Common myeloid progenitor, CD34-positive (primary cell): ENCODE measurements around the gene PDZD8.
A peak's percentile ranks its signal among the peaks of the same experiment; 100 is the strongest.

Source experiments
- CTCF ChIA-PET: fragments of 350-600 bp; sonication (Branson Sonifier 250); formaldehyde crosslinking; loops from one replicate; lab custom pipeline; 2021; ENCODE audit warnings: antibody characterized with exemption; lab: Charles Lee
- POLR2A ChIA-PET: fragments of 350-600 bp; sonication (Branson Sonifier 250); formaldehyde crosslinking; loops from one replicate; lab custom pipeline; 2021; ENCODE audit warnings: antibody characterized with exemption; lab: Charles Lee
- DNase-seq, 3 donors: peaks; one replicate each; pipeline versions ENCODE4 v3.0.0 to v3.0.0-alpha.2; 2013
- H3K27ac ChIP-seq, 2 experiments: 1 replicate in 1 of 2; 2 replicates in 1 of 2; pipeline ENCODE4 v1.7.0; 2013; ENCODE audit warnings: inconsistent platforms in 2 of 2, low read length in 2 of 2, mild to moderate bottlenecking in 2 of 2, low read depth in 1 of 2, moderate library complexity in 1 of 2; ENCODE audit not compliant: severe bottlenecking in 2 of 2, insufficient read depth in 1 of 2, poor library complexity in 1 of 2
- H3K27me3 ChIP-seq, 5 experiments: replicated peaks in 2 of 5; 1 replicate in 3 of 5; 2 replicates in 2 of 5; pipeline versions ENCODE4 v1.6.1 to v1.7.0; 2013; ENCODE audit warnings: low read length in 4 of 5, mild to moderate bottlenecking in 2 of 5, moderate library complexity in 2 of 5, inconsistent platforms in 1 of 5; ENCODE audit not compliant: insufficient read depth in 5 of 5, control insufficient read depth in 4 of 5
- H3K36me3 ChIP-seq, 4 experiments: 1 replicate in 2 of 4; 2 replicates in 2 of 4; pipeline versions ENCODE4 v1.6.1 to v1.7.0; 2013; ENCODE audit warnings: low read length in 3 of 4, control low read depth in 1 of 4, mild to moderate bottlenecking in 1 of 4; ENCODE audit not compliant: control insufficient read depth in 4 of 4, insufficient read depth in 4 of 4
- H3K4me1 ChIP-seq, 4 experiments: 1 replicate in 3 of 4; 2 replicates in 1 of 4; pipeline versions ENCODE4 v1.6.1 to v1.7.1; 2013; ENCODE audit warnings: low read length in 3 of 4, mild to moderate bottlenecking in 3 of 4, control low read depth in 1 of 4, inconsistent platforms in 1 of 4, moderate library complexity in 1 of 4; ENCODE audit not compliant: control insufficient read depth in 4 of 4, insufficient read depth in 4 of 4; ENCODE audit errors: control extremely low read depth in 1 of 4
- H3K4me3 ChIP-seq, 7 experiments: 1 replicate in 4 of 7; 2 replicates in 3 of 7; pipeline versions ENCODE4 v1.5.1 to v1.7.0; 2013; ENCODE audit warnings: mild to moderate bottlenecking in 7 of 7, low read length in 6 of 7, moderate library complexity in 6 of 7, inconsistent platforms in 2 of 7, low read depth in 2 of 7, control low read depth in 1 of 7; ENCODE audit not compliant: insufficient read depth in 4 of 7, control insufficient read depth in 1 of 7; ENCODE audit errors: extremely low read depth in 1 of 7
- H3K9me3 ChIP-seq, 5 experiments: 1 replicate in 4 of 5; 2 replicates in 1 of 5; pipeline versions ENCODE4 v1.6.1 to v1.7.1; 2013; ENCODE audit warnings: low read length in 4 of 5, mild to moderate bottlenecking in 2 of 5, inconsistent platforms in 1 of 5, low read depth in 1 of 5, moderate library complexity in 1 of 5; ENCODE audit not compliant: control insufficient read depth in 4 of 5, insufficient read depth in 2 of 5; ENCODE audit errors: control extremely low read depth in 1 of 5
- WGBS: methylation state at CpG from one replicate; pipeline ENCODE4 v1.1.5; 2013; ENCODE audit not compliant: insufficient coverage; 5-methylcytosine and 5-hydroxymethylcytosine counted together

PDZD8 gene

DNA sequence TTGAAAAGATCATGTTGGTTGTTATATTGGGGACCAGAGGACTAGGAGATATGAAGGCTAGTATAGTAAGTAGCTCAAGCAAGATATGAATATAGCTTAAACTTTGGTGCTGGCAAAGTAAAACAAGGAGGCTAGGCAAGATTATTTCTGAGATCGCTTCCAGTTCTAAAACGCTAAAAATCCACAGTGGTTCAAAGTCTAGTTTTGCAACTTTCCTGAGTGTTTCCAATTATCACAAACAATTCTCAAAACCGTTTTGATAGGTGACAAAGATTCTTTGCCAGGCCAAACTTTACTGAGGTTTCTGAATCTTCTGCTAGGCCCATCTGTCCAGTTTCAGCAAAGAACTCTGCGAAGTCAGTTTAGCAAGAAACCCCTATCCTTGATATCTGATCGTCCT is 35.3 kb downstream of the PDZD8 start:
- POLR2A ChIA-PET = no interaction called here
- H3K27me3 ChIP-seq = no peaks in the 10 kb centered on the region
- CTCF ChIA-PET = interaction anchor here (1.2 to 3.6 kb wide), 4 partner anchors 13 to 20 kb away, joined by 3 to 23 read pairs (median 4); no protein-coding TSS in a partner anchor
- H3K4me3 ChIP-seq = no peak overlapping the region
- H3K36me3 ChIP-seq = peaks cover 10 to 39% (median 20%) of the 10 kb centered on the region in 4 experiments
- H3K4me1 ChIP-seq = peaks cover under 1 to 35% (median 14%) of the 10 kb centered on the region in 4 experiments
- 93% methylated on average over 5 of the region's 5 CpGs for WGBS
- no peak overlapping the region for H3K27ac ChIP-seq
- peaks cover 0 to 3% (median 0%) of the 10 kb centered on the region in 5 experiments for H3K9me3 ChIP-seq
- DNase-seq = no peak

DNA sequence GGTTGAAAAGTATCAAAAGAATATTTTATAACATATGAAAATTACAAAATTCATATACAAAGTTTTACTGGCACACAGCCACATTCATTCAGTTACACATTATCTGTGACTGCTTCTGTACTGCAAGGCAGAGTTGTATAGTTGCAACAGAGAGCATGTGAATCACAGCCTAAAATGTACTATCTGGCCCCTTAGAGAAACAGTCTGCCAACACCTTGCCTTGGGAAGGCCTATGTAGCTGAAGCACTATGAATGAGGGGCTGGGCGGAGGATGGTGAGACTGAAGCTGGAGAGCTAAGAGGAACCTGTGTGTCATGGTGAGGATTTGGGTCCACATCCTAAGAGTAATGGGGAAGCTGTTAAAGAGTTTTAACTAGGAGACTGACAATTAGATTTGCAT is 35.7 kb downstream of the PDZD8 start:
- Histone ChIP-seq H3K36me3 (peaks cover 10 to 42% (median 22%) of the 10 kb centered on the region in 4 experiments), H3K27ac (no peak overlapping the region), H3K27me3 (no peaks in the 10 kb centered on the region), H3K4me1 (peaks cover 0 to 32% (median 13%) of the 10 kb centered on the region in 4 experiments), H3K9me3 (peaks cover 0 to 7% (median 2%) of the 10 kb centered on the region in 5 experiments), H3K4me3 (no peak overlapping the region)
- CTCF ChIA-PET = interaction anchor here (0.9 to 3.6 kb wide), 6 partner anchors 13 to 123 kb away, joined by 3 to 23 read pairs (median 4); no protein-coding TSS in a partner anchor
- POLR2A ChIA-PET = no interaction called here
- 100% methylated on average over 1 of the region's 1 CpG for WGBS
- DNase-seq = peak in 2 of 3 donors; percentile 52 to 61

DNA sequence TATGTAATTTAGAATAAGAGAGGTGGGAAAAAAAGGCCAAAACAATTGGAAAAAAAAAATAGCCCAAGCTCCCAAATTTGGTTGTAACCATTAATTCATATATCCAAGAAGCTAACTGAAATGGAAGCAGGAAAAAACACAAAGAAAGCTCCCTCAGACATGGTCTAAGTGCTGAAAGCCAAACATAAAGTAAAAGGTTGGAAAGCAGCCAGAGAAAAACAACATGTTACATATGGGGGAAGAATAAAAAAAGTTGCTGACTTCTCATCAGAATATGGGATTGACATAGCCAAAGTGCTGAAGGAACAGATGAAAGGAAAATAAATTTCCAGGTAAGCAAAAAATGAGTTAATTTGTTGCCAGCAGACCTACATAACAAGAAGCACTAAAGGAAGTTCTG is 40.3 kb downstream of the PDZD8 start:
- DNase-seq = no peak
- peaks cover 0 to 5% (median 2%) of the 10 kb centered on the region in 4 experiments for H3K4me1 ChIP-seq
- CTCF ChIA-PET = interaction anchor here (1.1 to 3.0 kb wide), 4 partner anchors 12 to 108 kb away, joined by 3 to 14 read pairs (median 5); no protein-coding TSS in a partner anchor

DNA sequence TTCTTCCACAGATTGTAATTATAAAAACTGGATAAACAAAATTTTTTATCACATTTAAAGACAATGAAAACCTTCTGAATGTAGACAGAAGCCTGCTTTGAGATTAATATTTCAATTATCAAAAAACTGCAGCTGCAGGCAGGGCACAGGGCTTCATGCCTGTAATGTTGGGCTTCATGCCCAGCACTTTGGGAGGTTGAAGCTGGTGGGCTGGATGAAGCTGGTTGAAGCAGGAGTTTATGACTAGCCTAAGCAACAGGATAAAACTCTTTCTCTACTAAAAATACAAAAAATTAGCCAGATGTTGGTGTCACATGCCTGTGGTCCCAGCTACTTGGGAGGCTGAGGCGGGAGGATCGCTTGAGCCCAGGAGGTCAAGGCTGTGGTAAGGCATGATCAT is 41.2 kb downstream of the PDZD8 start:
- peak in 2 of 3 donors; percentile 19 to 47 for DNase-seq
- no CpG with 5 or more reads among the region's 2 CpGs for WGBS
- no peak overlapping the region for H3K4me3 ChIP-seq
- POLR2A ChIA-PET = no interaction called here
- H3K27ac ChIP-seq = no peak overlapping the region
- H3K4me1 ChIP-seq = no peaks in the 10 kb centered on the region
- no peaks in the 10 kb centered on the region for H3K27me3 ChIP-seq
- peaks cover 15 to 36% (median 23%) of the 10 kb centered on the region in 4 experiments for H3K36me3 ChIP-seq
- H3K9me3 ChIP-seq = peaks cover 0 to 15% (median 9%) of the 10 kb centered on the region in 5 experiments
- CTCF ChIA-PET = interaction anchor here (1.0 to 3.0 kb wide), 6 partner anchors 11 to 117 kb away, joined by 3 to 14 read pairs (median 3); no protein-coding TSS in a partner anchor

More for the DNA sequence above, 40.3 kb downstream of the PDZD8 start:
- Histone ChIP-seq H3K4me3 (no peak overlapping the region), H3K27me3 (no peaks in the 10 kb centered on the region), H3K9me3 (peaks cover 0 to 15% (median 9%) of the 10 kb centered on the region in 5 experiments), H3K27ac (no peak overlapping the region), H3K36me3 (peaks cover 14 to 41% (median 29%) of the 10 kb centered on the region in 4 experiments)
- POLR2A ChIA-PET = no interaction called here

DNA sequence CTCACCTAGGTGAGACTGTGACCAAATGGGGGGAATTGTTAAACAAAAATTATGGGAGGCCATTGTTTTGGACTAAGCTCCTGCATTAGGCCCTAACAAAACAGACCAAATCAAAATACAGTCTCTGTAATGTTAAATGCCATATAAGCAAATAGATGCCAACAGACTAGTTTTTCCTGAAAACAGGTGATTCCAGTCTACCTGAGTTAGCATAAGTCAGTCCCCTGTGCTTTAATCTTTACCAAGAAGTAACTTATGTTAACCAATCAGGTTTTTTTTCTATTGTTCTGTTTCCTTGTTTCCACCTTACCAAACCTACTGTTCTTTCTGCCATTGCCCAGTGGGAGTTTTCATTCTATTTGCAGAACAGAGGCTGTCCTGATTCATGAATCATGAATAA is 48.0 kb downstream of the PDZD8 start:
- ChIA-PET CTCF (interaction anchor here (1.0 to 2.5 kb wide), 6 partner anchors 9 to 101 kb away, joined by 3 to 9 read pairs (median 4); no protein-coding TSS in a partner anchor), POLR2A (no interaction called here)

DNA sequence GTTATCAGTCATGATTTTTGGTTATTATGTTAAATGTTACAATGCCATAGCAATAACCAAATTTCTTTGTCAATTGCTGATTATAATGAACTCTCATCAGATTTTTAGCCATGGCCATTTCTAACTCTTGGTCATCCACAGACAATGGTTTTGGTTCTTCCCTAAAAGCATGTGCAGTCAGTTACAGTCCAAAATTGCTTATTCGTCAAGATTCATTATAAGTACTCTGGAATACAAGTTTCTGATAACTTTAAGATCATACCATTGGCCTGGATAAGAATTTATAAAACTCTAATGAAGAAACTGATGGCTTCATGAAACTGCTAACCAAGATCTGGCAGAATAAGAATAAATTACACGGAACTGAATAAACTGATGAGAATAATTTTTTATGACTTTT is 50.9 kb downstream of the PDZD8 start:
- no peaks in the 10 kb centered on the region for H3K27me3 ChIP-seq
- ChIA-PET CTCF (interaction anchor here (0.6 to 2.8 kb wide), 5 partner anchors 15 to 107 kb away, joined by 3 to 6 read pairs (median 4); no protein-coding TSS in a partner anchor), POLR2A (no interaction called here)
- H3K36me3 ChIP-seq = peaks cover 4 to 14% (median 9%) of the 10 kb centered on the region in 4 experiments
- no peaks in the 10 kb centered on the region for H3K9me3 ChIP-seq
- no peak for DNase-seq
- no peak overlapping the region for H3K4me3 ChIP-seq
- H3K27ac ChIP-seq = no peak overlapping the region
- WGBS = 100% methylated on average over 1 of the region's 2 CpGs
- peaks cover 0 to 7% (median 5%) of the 10 kb centered on the region in 4 experiments for H3K4me1 ChIP-seq

More for the DNA sequence above, 48.0 kb downstream of the PDZD8 start:
- Histone ChIP-seq H3K27me3 (no peaks in the 10 kb centered on the region), H3K4me3 (no peak overlapping the region), H3K36me3 (peaks cover 7 to 18% (median 13%) of the 10 kb centered on the region in 4 experiments), H3K9me3 (no peaks in the 10 kb centered on the region), H3K4me1 (peaks cover 0 to 7% (median 5%) of the 10 kb centered on the region in 4 experiments), H3K27ac (no peak overlapping the region)
- DNase-seq = no peak

DNA sequence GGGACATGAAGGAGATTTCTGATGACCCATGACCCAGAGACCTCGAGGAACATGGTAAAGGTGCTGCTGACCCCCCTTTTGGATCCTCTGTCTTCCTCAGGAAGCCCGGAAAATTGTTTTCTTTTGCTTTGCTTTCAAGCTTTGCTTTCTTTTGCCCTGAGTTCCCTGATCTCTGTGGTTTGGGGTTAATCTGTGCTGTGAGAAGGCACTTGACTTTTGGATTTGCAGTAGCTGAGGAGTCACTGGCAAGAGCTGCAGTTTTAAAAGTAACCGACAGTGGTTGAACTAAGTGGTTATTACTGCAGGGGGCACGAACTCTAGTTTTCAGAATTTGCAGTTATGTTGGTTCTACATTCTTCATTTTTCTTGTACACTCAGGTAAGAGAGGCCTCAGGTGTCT is 53.0 kb downstream of the PDZD8 start:
- H3K36me3 ChIP-seq = peaks cover 8 to 23% (median 13%) of the 10 kb centered on the region in 4 experiments
- 24% methylated on average over 3 of the region's 4 CpGs for WGBS
- POLR2A ChIA-PET = no interaction called here
- CTCF ChIA-PET = interaction anchor here (0.8 to 2.8 kb wide), 20 partner anchors 8 to 106 kb away, joined by 3 to 19 read pairs (median 4); no protein-coding TSS in a partner anchor
- no peak overlapping the region for H3K4me3 ChIP-seq
- H3K9me3 ChIP-seq = no peaks in the 10 kb centered on the region
- H3K27me3 ChIP-seq = no peaks in the 10 kb centered on the region
- H3K4me1 ChIP-seq = peaks cover 0 to 7% (median 5%) of the 10 kb centered on the region in 4 experiments
- peak; percentile 35 to 77 (median 67) for DNase-seq
- H3K27ac ChIP-seq = no peak overlapping the region
